ENCODE results near the gene DFFB.
"Not testable (repeated sequence)": the region's sequence is repeated elsewhere in the genome, so short reads cannot be mapped to it uniquely, and the experiment has no call there.

The DFFB gene, protein sequence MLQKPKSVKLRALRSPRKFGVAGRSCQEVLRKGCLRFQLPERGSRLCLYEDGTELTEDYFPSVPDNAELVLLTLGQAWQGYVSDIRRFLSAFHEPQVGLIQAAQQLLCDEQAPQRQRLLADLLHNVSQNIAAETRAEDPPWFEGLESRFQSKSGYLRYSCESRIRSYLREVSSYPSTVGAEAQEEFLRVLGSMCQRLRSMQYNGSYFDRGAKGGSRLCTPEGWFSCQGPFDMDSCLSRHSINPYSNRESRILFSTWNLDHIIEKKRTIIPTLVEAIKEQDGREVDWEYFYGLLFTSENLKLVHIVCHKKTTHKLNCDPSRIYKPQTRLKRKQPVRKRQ

DNA sequence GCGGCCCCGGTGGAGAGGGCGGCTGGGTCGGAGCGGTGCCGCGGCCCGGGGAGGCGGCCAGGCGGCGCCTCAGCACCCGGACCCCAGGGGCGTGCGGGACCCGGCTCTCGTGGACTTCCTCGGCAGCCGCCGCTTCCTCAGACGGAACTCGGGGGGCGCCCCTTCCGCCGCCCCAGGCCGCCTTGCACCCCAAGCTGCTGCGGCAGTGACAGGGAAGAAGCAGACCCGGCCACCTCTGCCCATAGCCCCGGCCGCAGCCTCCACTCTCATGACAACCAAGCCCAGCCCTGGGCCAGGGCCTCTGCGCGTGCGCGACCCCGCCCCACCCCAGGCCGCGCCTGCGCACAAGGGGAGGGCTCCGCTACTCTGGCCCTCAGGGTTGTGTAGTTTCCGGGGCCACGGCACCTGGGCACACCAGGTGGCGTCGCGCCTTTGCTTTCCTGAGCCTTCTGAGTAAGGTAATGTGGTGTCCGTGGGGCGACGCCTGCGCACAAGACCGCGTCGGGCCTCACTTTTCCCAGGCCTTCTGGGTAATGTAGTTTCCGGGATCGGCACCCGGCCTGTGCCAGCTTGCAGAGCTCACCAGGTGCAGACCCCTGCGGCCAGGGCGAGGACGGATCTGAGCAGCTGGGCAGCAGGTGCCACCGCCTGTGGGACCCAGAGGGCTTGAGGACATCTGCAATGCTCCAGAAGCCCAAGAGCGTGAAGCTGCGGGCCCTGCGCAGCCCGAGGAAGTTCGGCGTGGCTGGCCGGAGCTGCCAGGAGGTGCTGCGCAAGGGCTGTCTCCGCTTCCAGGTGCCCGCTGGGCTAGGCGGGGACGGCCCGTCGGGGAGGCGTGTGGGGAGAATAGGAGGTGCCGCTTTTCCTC lies at the start of gene DFFB, which contains the start of gene CEP104:
TSS of gene DFFB (plus strand) at position 554 of the 868 bp plus-strand sequence. CDS start at position 682, 128 bp downstream.
TSS of gene CEP104 (minus strand) at position 289 of the 868 bp plus-strand sequence. CDS start 4,804 bp downstream, outside the sequence.
- DNase-seq, result peak; percentile 91

DNA sequence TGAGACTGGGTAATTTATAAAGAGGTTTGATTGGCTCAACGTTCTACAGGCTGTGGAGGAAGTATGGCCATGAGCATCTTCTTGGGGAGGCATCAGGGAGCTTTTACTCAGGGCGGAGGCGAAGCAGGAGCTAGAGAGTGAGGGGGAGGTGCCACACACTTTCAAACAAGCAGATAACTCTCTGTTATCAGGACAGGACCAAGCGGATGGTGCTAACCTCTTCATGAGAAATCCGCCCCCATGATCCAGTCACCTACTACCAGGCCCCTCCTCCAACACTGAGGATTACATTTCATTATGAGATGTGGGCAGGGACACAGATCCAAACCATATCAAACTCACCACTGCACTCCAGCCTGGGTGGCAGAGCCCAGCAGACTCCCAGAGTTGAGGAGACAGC lies 49.5 kb upstream of the DFFB start:
- no peak for DNase-seq

DNA sequence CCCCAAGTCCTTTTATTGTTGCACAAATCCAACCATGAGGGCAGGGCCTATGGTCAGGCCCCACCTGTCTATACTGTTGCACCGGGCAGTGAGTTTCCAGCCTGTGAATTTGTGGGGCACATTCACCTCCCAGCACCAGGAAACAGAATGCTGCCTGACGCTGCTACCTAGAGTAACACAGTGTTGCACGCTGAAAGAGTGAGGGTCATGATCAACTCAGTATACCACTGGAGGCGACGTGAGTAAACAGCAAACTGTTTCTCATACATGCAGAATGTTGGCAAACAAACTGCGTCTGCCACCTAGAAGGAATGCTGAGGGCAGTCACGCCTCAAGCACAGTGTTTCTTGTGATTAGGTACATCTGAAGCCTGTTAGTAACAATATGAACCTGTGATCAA lies 47.6 kb upstream of the DFFB start:
- no peak for DNase-seq

DNA sequence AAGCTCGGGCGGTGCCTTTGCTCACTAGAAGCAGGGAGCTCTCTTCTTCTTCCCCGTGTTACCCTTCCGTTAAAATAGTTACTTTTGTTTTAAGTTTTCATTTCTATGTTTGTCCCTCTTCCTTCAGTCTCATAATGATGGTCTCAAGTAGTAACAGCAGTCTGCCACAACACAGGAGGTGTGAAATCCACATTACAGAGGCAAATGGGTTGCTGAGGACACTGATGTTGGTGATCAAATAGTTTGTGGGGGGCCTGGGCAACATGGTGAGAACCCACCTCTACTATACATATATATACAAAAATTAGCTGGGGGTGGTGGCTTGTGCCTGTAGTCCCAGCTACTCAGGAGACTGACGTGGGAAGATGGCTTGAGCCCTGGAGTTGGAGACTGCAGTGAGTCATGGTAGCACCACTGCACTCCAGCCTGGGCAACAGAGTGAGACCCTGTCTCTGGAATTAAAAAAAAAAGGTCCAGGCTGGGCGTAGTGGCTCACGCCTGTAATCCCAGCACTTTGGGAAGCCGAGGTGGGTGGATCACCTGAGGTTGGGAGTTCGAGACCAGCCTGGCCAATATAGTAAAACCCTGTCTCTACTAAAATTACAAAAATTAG lies 47.0 kb upstream of the DFFB start:
- not testable (repeated sequence) for DNase-seq

DNA sequence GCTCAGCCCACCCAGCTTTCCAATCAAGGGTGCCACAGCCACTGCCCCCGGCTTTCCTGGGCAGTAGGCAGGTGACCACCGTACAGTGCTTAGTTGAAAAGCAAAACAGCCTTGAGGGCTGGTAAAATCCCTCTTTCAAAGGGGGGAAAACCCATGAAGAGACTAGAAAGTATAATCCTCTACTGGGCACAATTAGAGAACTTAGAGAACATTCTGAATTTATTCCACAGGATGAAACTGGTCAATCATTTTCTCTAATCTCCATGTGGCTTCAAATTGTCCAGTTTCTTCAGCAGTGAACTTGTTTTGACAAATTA lies 45.7 kb upstream of the DFFB start:
- no peak for DNase-seq

DNA sequence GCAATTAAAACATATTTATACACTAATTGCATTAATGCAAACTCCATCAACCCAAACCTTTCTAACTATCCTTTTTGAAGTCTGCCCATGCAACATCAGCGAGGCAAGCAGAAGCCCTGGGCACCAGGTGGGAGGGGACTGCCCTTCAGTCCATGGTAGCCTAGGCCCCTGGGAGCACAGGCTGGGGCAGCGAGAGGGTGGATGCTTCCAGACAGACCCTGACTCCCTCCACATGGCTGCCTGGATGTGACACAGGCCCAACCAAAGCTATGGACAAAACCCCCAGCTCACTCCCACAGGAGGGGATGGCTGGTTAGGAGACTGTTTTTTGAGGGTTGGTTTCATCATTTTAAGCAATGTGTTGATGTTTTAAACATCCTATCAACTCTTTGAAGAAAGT lies 43.2 kb upstream of the DFFB start:
- DNase-seq, result no peak

DNA sequence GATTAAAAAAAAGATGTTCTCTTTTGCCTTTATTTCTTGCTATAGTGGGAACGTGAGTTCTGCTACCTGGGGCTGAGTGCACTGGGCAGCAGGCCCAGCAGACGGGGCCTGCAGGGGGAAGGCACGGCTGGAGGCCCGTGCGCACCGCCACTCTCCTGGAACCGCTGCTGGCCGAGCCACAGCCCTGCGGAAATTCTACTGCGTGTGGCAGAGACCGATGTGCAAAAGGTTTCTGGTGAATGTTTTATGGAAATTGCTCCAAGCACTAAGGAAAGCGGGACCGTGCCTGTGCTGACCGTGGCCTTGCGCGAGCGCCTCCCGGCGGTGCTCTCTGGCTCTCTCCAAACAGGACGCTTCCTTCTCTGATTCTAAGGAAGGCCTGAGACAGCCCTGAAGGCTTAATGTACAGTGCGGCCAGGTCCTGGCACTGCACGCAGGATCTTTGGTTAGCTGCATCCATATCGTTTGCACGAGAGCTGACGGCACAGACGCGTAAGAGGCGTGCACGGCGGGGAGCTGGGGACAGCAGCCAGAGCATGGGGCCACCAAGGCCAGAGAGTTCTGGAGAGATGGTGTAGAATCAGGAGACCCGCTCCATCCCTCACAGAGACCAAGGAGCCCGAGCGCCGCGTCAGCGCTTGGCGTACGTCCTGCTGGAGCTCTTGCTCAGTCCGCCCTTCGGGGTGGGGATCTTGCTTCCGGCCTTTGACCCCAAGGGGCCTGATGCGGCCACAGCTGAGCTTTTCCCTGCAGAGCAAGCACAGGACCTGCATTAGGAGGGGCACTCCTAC lies 42.3 kb upstream of the DFFB start:
- DNase-seq, result no peak

DNA sequence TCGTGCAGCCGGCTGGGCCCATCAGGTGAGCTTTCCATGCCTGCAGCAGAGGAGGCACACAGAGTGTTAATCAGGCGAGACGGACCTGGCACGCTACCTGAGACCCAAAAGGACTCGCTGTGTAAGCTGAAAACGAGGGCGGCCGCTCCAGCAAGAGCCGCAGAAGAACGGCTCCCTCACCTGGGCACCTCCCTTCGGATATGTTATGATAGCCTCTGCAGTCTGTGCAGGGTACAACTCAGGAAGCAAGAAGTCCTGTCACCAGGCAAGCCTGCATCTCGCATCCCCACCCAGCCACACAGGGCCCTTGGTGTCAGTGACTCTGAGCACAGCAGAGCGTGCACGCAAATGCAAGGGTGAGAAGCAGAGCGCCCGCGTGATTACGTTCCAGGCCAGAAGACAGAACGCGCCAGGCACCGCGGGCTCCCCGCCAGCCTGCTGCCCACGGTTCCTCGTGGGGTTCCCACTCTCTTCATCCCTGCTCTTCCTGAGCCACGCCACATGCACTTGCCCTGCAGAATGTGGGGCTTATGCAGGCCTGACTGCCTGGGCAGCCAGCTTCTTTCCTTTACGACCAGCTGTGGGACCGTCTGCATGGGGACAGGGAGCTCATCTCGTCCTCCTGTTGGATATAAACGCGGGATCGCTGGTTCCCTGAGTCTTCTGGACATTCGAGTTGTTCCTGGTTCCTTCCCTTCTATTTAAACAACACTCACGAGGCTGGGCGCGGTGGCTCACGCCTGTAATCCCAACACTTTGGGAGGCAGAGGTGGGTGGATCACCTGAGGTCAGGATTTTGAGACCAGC lies 40.7 kb upstream of the DFFB start:
- no peak for DNase-seq

DNA sequence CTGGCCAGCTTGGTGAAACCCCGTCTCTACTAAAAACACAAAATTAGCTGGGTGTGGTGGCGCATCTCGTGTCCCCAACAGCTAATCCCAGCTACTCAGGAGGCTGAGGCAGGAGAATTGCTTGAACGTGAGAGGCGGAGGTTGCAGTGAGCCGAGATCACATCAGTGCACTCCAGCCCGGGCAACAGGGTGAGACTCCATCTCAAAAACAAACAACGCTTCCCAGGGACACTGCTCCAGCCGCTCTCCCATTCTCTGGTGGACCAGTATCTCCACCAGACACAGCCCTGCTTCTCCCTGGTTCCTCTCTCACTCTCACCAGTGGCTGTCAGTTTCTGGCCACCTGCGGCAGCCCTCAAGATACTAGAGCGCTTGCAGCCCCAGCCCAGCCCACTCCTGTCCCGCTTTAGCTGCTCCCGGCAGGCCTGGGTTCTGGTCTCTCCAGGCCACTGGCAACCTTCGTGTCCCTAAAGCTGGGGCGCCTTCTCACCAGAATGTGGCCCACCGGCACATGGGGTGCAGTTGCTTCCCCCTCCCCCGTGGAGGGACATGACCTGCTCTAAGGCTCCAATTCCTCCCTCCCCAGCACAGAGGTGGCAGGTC lies 40.0 kb upstream of the DFFB start:
- DNase-seq, result no peak

DNA sequence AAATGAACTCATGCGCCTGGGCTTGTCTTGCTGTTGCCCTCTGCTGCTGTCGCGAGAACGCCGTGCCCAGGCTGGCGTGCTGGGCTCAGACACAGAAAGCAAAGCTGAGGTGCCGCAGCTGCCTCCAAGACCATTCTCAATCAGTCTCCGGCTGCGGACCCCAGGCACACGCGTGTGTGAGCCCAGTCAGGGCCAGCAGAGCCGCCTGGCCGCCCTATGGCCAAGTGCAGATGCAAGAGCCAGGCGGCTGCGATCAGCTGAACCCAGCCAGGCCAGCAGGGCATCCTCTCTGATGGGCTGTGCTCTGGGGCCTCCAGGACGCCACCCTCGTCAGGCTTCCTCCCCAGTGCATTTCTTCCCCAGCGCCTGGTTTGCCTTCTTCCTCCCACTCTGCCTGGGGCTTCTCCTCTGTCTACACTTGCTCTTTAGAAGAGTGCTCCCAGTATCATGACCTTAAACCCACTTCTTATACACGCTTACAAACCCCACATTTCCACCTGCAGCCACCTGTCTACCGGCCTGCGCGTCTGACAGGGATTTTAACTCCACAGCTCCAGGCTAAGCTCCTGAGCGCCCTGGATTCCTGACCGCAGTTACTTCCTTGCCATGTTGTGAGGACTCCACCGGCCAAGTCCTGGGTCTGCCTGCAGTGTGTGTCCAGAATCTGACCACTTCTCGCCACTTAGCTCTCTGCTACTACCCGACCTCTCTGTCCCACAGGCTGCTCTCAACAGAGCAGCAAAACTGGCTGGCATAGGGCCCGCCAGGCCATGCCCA lies 39.3 kb upstream of the DFFB start:
- no peak for DNase-seq

DNA sequence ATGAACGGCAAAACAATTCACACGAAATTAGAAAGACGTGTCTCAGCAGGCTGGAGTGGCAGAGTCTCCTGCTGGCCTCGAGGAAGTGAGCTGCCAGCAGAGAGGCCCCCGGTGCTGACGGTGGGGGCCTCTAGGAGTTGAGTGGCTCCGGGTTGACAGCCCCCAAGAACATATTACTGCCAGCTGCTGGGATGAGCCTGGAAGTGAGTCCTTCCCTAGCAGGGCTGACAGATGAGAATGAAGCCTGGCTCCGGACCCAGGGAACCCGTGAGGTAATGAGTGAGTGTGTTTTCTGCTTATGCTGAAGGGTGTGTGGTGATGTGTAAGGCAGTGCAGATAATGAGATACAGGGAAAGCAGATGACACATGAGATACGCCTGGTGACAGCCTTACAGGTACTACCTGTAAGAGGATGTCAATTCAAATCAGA lies 37.5 kb upstream of the DFFB start:
- no peak for DNase-seq

DNA sequence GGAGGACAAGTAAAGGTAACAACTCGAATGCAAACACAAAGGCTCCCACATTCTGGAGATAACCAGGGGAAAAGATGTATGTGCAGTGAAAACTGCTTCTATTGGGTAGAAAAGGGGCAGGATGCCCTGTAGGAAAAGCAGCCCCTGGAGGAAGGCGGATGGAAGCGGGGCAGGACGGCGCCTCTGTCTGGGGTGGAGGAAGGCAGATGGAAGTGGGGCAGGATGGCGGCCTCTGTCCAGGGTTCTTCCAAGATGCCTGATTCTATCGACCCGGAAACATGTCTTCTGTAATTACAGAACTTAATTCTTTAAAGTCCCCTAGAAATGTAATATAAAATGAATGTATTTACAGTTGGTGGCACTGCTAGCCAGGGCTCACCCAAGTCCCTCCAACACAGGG lies 37.0 kb upstream of the DFFB start:
- no peak for DNase-seq

DNA sequence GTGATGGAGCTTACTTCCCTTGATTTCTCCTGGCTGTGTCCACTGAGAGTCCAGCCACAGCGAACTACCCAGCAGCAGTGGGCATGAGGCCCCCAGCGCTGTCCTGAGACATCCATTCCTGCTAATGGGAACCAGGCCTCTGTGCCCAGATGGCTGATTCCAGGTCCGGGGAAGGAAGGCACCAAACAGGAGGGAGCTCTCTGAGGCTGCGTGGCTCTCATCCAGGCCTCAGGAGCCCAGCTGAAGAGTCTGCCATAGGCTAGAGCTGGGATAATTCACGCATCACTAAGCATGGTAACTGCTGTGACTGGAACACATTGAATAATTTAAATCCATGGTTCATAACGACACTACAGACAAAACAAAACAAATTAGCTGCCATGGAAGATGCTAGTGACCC lies 36.3 kb upstream of the DFFB start:
- no peak for DNase-seq

DNA sequence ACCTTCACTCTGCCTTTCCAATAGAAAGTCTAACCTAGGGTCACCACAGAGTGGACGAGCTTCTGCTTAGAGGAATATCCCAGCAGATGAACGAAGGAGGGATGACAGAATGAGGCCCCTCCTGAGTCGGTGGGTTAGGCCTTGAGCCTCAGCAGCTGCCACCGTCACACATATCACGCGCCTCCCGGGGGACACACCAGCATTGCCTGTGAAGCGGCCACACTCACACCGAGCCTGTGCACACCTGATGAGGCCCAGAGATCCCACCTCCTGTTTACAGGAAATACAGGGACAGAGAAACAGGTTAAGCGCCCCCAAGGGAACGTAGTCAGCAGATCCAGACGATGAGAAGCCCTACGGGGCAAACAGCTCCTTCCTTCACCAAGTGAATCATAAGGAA lies 35.8 kb upstream of the DFFB start:
- DNase-seq, result no peak

DNA sequence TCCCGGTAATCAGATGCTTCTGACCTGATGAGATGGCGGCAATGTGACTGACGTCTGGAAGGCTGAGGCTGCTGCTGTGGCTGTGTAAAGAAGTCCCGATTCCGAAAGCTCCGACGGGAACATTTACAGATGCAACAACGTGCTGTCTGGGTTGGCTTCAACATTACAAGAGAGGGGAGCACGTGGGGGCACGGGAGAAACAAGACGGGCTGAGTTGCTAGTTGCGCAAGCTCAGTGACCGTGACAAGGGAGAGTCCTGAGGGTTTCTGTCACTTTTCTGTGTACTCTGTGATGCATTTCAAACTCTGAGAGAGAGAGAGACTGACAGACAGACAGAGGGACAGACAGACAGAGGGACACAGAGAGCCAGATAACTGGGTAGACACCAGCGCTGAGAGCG lies 35.4 kb upstream of the DFFB start:
- no peak for DNase-seq

DNA sequence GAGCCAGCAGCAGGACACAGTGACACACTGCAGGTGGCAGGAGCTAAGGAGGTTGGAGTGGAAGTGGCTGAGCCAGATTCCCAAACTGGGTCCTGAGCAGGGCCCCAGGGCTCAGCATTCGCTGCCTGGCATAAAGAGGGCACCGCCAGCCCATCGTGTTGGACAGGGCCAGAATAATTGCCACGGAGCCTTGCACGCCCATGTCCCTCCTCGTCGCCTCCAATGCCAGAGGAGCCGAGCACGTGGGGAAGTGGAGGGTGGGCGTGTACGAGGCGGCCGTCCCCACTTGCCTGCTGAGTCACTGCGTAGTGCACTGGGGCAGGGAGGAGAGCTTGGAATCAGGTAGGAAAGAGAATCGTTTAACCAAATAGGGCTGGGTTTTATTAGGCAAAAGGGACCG lies 34.9 kb upstream of the DFFB start:
- no peak for DNase-seq

DNA sequence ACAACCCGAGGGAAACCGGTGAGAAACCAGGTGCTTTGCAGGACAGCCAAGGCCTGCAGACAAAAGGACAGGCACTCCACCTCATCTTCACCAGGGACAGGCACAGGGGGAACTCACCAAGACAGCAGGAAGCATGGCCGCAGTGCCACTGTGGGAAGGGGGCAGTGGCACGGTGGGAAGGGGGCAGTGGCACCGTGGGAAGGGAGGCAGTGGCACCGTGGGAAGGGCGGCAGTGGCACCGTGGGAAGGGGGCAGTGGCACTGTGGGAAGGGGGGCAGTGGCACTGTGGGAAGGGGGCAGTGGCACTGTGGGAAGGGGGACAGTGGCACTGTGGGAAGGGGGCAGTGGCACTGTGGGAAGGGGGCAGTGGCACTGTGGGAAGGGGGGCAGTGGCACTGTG lies 32.6 kb upstream of the DFFB start:
- DNase-seq, result no peak

DNA sequence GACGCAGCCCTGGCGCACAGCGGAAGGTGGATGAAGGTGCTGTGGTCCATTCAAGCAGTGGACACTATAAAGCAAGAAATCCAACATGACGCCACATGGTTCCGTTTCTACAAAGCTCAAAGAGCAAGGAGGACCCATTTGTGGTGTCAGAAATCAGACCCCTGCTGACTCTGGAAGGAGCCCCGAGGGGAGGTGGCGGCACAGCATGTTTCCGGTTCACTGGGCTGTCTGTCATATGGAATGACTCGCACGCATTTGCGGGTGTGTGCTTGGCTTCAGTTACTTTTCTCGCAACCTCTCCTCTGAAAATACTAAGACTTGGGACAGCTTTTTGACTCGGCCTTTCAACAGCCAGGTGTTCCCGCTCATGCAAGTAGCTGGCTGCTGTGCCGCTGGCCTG lies 31.9 kb upstream of the DFFB start:
- DNase-seq, result no peak

DNA sequence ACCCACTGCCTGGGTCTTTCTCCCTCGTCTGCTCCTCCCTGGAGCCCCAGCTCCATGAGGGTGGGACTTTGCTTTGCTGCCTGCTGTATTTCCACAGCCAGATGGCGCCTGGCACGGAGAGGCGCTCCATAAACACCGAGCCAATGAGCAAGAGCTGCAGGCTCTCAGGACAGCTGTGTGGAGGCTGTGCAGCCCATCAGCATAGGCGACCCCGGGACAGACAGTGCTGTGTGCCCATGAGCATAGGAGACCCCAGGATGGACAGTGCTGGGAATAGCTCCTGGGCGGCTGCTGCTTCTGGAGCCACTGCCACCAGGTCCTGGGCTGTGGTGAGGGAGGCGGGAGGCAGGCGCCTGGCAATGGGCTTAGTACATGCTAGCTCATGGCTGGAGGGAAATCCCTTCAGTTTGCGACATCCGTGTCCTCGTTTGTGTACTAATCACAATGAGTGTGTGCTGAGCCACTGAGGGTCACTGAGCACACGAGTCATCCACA lies 29.4 kb upstream of the DFFB start:
- no peak for DNase-seq

DNA sequence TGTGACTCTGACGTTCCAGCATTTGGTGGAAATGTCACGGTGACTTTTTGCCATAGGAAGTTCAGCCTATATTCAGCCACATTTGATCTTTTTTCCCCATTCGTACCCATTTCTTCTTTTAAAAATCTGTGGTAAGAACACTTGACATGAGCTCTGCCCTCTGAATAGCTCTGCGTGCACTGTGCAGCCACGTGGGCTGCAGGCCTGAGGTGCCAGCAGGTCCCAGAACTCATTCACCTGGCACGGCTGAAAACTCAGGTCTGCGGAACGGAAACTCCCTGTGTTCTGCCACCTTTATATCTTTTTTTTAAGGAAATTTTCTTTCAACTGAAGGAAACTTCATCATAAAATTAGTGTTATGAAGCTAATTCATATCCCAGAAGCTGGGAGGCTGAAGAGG lies 28.9 kb upstream of the DFFB start:
- no peak for DNase-seq

DNA sequence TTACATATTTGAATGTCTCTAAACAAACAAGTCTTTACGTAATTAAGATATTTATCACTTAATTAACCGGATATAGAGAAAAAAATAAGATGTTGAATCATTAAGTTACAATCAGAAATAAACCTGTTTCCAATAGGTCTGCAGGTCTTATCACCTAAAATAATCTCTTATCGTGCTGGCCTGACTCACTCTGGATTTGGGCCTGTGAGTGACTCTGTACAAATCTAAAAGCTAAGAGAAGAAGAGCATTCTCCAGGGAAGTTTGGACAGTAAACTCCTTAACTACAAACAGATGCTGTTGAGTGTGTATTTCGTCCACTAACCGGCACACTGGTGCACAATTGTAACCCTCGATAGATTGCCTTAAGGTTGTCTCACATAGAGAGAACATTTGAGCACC lies 25.6 kb upstream of the DFFB start:
- no peak for DNase-seq

Data from NCI-H2081 treated with DMSO at 0.1 percent for 48 hours (cell line).